ENCODE data around the gene CASTOR1.

The CASTOR1 gene

DNA sequence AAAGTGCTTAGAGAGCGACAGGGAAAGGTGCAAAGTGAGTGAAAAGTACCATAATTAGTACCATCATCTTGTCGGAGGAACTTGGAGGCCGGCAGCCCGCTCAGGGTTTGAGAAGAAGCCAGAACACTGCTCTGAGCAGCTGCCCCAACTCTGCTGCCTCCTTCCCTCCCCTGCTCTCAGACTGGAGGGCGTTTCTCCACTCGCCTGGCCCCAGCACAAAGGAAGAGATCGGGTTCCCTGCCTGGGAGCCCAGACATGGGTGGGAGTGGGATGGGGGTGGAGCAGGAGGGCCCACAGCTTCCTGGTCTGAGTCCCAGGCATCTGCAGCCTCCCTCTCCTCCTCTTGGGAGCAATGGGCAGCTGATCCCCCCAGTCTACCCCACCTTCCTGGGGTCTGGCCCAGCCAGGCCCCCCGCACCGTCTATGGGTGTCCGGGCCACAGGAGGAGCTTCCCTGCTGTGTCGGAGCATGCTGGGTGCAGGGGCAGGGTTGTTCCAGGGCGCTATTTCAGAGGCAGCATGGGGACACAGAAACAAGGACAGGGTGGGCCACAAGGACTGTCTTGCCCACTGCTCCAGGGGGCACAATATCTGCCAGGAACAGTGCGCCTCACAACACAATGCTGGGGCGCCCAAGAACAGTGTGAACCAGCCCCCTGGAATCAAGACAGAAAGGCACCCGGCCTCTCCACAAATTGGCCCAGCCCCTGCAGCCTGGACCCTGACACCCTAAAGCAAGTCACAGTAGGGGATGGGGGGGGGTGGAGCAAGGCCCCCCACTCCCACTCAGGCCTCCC, 47.5 kb downstream of the CASTOR1 start:
- no peak for DNase-seq

DNA sequence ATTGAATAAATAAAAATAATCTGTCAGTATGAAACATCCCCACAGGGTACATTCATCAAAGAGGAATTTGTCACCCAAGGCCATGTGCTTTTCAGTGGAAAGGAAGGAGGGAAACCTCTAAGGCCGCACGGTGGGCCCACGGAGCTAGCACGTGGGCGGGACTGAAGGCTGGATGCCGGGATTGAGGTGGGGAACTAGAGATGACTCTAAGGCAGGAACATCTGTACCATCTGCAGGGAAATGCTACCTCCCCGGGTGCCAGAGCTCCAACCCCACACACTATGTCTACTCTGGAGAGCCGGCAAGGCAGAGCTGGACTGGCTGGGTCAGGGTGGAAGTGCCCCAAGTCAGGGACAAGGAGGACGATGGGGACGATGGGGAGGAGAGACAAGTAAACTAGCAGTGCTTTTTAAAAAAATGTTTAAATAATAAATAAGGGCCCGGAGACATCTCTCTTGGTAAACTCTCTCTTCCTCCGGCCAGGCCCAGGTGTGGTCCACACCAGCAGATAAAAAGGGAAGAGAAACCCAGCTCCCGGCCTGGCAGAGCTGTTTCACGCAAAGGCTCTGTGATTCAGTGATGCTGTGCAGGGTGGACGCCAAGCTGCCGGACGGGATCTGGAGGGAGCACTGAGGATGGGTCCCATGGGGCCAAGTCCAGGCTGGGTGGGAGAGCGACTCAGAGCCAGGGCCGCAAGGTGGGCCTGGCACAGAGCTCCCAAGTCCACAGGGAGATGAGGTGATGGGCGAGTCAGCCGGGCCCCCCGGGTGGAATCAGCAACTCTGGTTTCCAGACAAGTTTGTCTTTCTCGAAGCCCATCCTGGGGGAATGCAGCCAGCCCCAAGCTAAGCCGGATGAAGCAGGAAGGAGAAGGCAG, 48.5 kb downstream of the CASTOR1 start:
- no peak for DNase-seq

DNA sequence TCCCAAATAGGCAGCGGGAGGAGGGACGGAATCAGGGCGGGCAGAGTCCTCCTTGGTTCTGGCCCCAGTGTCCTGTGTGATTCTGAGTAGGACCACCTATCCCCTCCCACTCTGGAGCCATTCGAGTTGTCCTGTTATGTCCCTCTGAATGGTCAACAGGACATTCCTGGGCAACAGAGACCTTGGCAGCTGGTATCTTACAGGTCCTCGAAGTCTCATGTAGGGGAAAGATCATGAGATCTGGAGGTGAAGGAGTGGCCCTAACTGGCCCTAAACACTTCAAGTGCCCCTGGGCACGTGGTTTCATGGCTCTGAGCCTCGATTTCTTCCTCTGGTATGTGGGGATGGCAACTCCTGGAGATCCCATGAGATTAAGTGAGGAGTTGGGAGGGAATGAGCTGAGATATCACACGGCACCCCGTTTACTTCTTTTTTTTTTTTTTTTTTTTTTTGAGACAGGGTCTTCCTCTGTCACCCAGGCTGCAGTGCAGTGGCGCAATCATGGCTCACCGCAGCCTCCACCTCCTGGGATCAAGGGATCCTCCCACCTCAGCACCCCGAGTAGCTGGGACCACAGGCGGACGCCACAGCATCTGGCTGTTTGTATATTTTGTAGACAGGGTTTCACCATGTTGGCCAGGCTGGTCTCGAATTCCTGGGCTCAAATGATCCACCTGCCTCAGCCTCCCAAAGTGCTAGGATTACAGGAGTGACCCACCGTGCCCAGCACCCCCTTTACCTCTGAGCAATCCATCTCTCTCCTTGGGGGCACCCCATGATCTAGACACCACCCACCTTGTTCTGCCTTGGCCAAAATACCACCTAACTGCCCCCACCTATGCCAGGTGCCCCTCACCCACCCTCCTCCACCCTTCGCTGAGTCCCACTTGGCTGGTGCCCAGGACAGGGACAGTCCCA, 49.6 kb downstream of the CASTOR1 start:
- DNase-seq: no peak

DNA sequence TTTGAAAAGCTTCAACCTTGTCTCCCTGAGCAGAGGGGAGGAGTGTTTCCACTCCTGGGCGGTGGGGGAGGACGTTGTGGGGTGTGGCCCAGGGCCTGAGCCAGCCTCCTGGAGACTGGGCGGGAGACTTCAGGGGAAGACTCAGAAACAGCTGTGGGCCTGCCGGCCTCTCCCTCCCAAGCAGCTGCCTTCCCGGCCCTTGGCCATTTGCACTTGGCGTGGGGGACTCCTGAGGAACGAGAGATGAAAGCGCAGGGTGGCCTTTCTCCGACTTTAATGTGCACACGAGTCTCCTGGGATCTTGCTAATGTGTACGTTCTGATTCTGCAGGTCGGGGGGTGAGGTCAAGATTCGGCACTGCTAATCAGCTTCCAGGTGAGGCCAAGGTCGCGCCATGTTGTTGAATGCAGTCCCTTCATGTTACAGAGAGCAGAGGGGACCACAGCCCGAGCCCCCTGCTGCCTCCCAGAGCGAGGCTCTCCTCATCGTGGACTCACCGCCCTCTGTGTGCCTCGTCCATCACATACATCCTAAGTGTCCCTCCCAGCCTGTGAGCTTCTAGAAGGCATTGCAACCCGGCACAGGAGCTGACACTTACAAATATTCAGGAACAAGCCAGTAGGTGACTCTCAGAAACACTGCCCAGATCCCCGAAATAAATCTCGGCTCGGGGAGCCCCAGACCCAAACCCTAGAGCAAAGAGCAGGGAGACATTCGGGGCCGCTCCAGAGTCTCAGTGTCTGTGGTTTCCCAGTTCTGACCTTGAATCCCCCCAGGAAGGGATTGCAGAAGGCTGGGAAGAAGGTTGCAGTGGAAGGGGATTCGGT, 50.4 kb downstream of the CASTOR1 start:
- peak; percentile 43 for DNase-seq

DNA sequence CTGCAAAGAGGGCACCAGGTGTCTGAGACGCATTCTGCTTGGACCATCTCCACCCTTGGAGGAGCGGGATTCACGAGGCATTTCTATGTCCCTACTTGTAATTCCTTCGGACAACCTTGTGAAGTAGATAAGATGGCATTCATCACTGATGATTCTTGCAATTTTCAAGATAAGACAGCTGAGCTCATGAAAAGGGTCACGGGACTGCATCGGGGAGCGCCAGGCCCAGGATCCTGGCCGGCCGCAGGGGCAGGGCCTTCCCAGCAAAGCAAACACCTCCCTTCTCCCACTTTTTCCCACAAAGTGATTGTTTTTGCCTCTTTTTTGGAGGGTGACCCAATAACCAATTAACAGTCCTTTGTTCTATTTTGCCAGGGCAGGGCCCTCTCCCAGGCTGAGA, 51.2 kb downstream of the CASTOR1 start:
- no peak for DNase-seq

DNA sequence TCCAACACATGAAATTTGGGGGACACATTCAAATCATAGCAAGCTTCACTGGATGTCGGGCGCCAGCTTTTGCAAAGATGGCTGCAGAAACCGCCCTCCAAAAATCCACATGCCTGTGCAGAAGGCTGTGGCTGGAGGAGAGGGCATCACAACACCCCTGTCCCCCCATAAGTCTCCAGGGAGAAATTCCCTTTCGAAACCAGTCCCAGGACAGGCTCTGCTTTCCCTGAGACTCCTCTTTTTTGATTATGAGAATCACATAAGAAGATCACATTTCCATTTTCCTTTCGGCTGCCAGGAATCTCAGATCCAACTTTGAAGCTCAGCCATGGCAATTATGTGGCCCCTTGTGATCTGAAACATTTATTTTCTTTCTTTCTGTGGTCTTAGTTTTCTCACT, 52.4 kb downstream of the CASTOR1 start:
- no peak for DNase-seq

DNA sequence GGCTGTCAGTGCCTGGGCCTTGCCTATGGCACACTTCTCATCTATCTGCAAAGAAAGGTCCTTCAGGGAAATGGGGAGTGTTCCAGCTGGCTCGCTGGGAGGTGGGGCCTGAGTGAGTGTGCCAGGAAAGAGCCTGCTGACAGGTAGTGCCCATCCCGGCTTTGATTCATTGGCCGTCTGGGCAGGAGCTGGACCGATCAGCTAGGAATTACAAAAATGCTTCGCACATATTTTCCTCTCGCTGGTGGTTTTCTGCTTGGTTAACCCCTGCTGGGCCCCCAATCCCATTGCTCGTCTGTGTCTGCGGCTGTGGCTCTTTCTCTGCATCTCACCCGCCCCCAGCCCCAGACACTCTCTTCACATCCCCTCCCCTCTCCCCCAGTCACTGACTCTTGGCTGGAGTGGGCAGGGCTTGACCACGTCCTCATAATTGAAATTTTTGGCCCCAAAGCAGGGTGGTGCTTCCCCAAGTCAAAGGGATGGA, 53.6 kb downstream of the CASTOR1 start:
- no peak for DNase-seq

All from NCI-H82 (cell line).